Measurements from ENCODE around the gene ENPP1.

Gene ENPP1

GRCh38 chr6:131807644-131808459 lies at the start of gene ENPP1:
ENPP1 (plus strand) TSS chr6:131808020; CDS start chr6:131808036, 16 bp downstream.
- peak in 2 of 3 experiments; percentile 7 to 40 for DNase-seq (ENCODE audit: low read depth in 3 of 3)

- no peak for DNase-seq (ENCODE audit: low read depth in 3 of 3)
These were observed 48.9 kb upstream of the ENPP1 start for GRCh38 chr6:131758920-131759319.

- DNase-seq (ENCODE audit: low read depth in 3 of 3), result no peak
These were observed 46.6 kb upstream of the ENPP1 start for GRCh38 chr6:131761060-131761761.

- DNase-seq (ENCODE audit: low read depth in 3 of 3), result no peak
These were observed 46.1 kb upstream of the ENPP1 start for GRCh38 chr6:131761762-131762067.

GRCh38 chr6:131762984-131763383 lies 44.8 kb upstream of the ENPP1 start:
- no peak for DNase-seq (ENCODE audit: low read depth in 3 of 3)

- DNase-seq (ENCODE audit: low read depth in 3 of 3), result no peak
These were observed 44.1 kb upstream of the ENPP1 start for GRCh38 chr6:131763749-131764148.

GRCh38 chr6:131764350-131764749 lies 43.5 kb upstream of the ENPP1 start:
- no peak for DNase-seq (ENCODE audit: low read depth in 3 of 3)

- DNase-seq (ENCODE audit: low read depth in 3 of 3), result no peak
These were observed 42.6 kb upstream of the ENPP1 start for GRCh38 chr6:131765081-131765803.

- no peak for DNase-seq (ENCODE audit: low read depth in 3 of 3)
These were observed 42.0 kb upstream of the ENPP1 start for GRCh38 chr6:131765804-131766135.

GRCh38 chr6:131766631-131767030 lies 41.2 kb upstream of the ENPP1 start:
- no peak for DNase-seq (ENCODE audit: low read depth in 3 of 3)

GRCh38 chr6:131768964-131769363 lies 38.9 kb upstream of the ENPP1 start:
- DNase-seq (ENCODE audit: low read depth in 3 of 3), result no peak

- no peak for DNase-seq (ENCODE audit: low read depth in 3 of 3)
These were observed 38.3 kb upstream of the ENPP1 start for GRCh38 chr6:131769385-131770141.

GRCh38 chr6:131770776-131771175 lies 37.0 kb upstream of the ENPP1 start:
- DNase-seq (ENCODE audit: low read depth in 3 of 3), result no peak

GRCh38 chr6:131773284-131773950 lies 34.4 kb upstream of the ENPP1 start:
- DNase-seq (ENCODE audit: low read depth in 3 of 3), result no peak

- no peak for DNase-seq (ENCODE audit: low read depth in 3 of 3)
These were observed 31.9 kb upstream of the ENPP1 start for GRCh38 chr6:131775886-131776285.

GRCh38 chr6:131776985-131777384 lies 30.8 kb upstream of the ENPP1 start:
- DNase-seq (ENCODE audit: low read depth in 3 of 3), result no peak

- no peak for DNase-seq (ENCODE audit: low read depth in 3 of 3)
These were observed 29.7 kb upstream of the ENPP1 start for GRCh38 chr6:131778169-131778568.

GRCh38 chr6:131779304-131779703 lies 28.5 kb upstream of the ENPP1 start:
- no peak for DNase-seq (ENCODE audit: low read depth in 3 of 3)

GRCh38 chr6:131780600-131780999 lies 27.2 kb upstream of the ENPP1 start:
- no peak for DNase-seq (ENCODE audit: low read depth in 3 of 3)

GRCh38 chr6:131781687-131782086 lies 26.1 kb upstream of the ENPP1 start:
- no peak for DNase-seq (ENCODE audit: low read depth in 3 of 3)

- no peak for DNase-seq (ENCODE audit: low read depth in 3 of 3)
These were observed 25.1 kb upstream of the ENPP1 start for GRCh38 chr6:131782764-131783163.

- no peak for DNase-seq (ENCODE audit: low read depth in 3 of 3)
These were observed 23.3 kb upstream of the ENPP1 start for GRCh38 chr6:131784561-131784960.

Data from stimulated activated CD4-positive, alpha-beta T cell treated with anti-CD3 and anti-CD28 coated beads, TNF-alpha, amount 100 ng/mL, for 24 hours (primary cell).